ENCODE measurements around the gene RNF224. TPM values are rescaled to one million over a fixed set of nuclear protein-coding genes. Genes with fewer than 3 reads are reported as not detected.
A peak's percentile ranks its signal among the peaks of the same experiment; 100 is the strongest.

RNF224 gene
- total and polyA plus RNA-seq, 2 of the 13 experiments (the other 11 are each of a cell fraction or from before 2014, with no cell fraction given) = 0.09 TPM; not detected in 1

DNA sequence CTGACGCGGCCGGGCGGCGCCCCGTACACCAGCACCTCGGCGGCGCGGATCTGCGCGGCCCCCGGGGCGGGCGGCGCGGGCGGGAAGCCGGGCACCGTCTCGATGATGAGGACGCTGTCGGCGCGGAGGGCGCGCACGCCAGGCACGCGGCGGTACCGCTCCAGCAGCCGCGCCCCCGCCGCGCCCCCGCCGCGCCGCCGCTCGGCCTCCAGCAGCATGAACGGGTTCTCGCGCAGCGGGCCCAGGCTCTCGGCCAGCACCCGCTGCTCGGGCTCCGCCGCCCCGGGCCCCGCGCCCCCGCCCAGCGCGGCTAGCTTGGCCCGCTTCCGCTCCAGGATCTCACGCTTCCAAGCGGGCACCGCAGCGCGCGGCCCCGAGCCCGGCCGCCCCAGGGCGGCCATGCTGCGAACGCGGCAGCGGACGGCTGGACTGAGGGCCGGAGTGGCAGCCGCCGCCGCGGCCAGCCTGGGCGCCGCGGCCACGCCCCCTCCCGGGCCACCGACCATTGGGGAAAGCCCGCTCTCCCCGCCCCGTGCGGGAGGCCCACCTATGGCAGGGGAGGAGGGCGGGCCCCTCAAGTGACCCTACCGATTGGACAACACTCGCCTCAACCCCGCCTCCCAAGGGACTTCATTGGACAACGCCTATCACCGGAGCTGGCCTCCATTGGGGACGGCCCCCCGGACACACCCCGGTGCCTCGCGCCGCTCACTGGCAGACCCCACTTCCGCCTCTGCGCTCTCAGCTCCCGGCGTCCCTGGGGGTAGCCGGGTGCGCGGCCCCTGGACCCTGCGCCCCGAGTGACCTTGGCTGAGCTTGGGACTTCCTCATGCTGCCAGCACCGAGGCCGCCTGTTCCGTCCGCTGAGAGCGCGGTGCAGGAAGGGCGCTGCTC, 26.7 kb upstream of the RNF224 start, which contains the start of gene TPRN (continued):
- TF ChIP-seq, protein P1, sequence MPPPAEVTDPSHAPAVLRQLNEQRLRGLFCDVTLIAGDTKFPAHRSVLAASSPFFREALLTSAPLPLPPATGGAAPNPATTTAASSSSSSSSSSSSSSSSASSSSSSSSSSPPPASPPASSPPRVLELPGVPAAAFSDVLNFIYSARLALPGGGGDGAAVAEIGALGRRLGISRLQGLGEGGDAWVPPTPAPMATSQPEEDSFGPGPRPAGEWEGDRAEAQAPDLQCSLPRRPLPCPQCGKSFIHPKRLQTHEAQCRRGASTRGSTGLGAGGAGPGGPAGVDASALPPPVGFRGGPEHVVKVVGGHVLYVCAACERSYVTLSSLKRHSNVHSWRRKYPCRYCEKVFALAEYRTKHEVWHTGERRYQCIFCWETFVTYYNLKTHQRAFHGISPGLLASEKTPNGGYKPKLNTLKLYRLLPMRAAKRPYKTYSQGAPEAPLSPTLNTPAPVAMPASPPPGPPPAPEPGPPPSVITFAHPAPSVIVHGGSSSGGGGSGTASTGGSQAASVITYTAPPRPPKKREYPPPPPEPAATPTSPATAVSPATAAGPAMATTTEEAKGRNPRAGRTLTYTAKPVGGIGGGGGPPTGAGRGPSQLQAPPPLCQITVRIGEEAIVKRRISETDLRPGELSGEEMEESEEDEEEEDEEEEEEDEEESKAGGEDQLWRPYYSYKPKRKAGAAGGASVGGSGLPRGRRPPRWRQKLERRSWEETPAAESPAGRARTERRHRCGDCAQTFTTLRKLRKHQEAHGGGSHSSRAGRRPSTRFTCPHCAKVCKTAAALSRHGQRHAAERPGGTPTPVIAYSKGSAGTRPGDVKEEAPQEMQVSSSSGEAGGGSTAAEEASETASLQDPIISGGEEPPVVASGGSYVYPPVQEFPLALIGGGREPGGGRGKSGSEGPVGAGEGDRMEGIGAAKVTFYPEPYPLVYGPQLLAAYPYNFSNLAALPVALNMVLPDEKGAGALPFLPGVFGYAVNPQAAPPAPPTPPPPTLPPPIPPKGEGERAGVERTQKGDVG (CRISPR knock-in tag; IDR thresholded peaks at IDR 0.05; ENCODE audit: borderline replicate concordance) = peak; percentile 88; the same call in 1 of the 2 replicates
- TF ChIP-seq, protein P2, sequence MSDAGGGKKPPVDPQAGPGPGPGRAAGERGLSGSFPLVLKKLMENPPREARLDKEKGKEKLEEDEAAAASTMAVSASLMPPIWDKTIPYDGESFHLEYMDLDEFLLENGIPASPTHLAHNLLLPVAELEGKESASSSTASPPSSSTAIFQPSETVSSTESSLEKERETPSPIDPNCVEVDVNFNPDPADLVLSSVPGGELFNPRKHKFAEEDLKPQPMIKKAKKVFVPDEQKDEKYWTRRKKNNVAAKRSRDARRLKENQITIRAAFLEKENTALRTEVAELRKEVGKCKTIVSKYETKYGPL (CRISPR knock-in tag; IDR thresholded peaks at IDR 0.05) = 0 out of 2 replicates have a peak, but pooled peaks have one; percentile 23
- peak; percentile 76; the same call in 1 of the 2 replicates for TF ChIP-seq ZNF704 (CRISPR knock-in tag; IDR thresholded peaks at IDR 0.05; ENCODE audit: borderline replicate concordance)
- peak; percentile 66; the same call in 1 of the 2 replicates for TF ChIP-seq ZNF670 (CRISPR knock-in tag; IDR thresholded peaks at IDR 0.05; ENCODE audit: borderline replicate concordance)
- TF ChIP-seq ZNF883 (CRISPR knock-in tag; IDR thresholded peaks at IDR 0.05; ENCODE audit: not compliant biosample characterization) = peak; percentile 65
- peak; percentile 71 for TF ChIP-seq ZNF407 (CRISPR knock-in tag; IDR thresholded peaks at IDR 0.05; ENCODE audit: not compliant biosample characterization)
- TF ChIP-seq ZNF564 (CRISPR knock-in tag; IDR thresholded peaks at IDR 0.05) = 0 out of 2 replicates have a peak, but pooled peaks have one; percentile 84
- TF ChIP-seq, protein P3, sequence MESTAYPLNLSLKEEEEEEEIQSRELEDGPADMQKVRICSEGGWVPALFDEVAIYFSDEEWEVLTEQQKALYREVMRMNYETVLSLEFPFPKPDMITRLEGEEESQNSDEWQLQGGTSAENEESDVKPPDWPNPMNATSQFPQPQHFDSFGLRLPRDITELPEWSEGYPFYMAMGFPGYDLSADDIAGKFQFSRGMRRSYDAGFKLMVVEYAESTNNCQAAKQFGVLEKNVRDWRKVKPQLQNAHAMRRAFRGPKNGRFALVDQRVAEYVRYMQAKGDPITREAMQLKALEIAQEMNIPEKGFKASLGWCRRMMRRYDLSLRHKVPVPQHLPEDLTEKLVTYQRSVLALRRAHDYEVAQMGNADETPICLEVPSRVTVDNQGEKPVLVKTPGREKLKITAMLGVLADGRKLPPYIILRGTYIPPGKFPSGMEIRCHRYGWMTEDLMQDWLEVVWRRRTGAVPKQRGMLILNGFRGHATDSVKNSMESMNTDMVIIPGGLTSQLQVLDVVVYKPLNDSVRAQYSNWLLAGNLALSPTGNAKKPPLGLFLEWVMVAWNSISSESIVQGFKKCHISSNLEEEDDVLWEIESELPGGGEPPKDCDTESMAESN (CRISPR knock-in tag; conservative IDR thresholded peaks at IDR 0.05) = peak; percentile 72; the same call in 1 of the 2 replicates
- TF ChIP-seq ISX (CRISPR knock-in tag; conservative IDR thresholded peaks at IDR 0.05) = no peak
- TF ChIP-seq ZNF329 (CRISPR knock-in tag; IDR thresholded peaks at IDR 0.05; ENCODE audit: low read depth) = no peak
